Superior temporal gyrus (tissue), 1 donor: ENCODE measurements around the gene DLGAP1.

Experiments used
- DNase-seq: peaks from one replicate; pipeline ENCODE4 v3.0.0-alpha.2; 2016; ENCODE audit errors: extremely low spot score

The DLGAP1 gene

GRCh38 chr18:3819961-3820360 lies 635.1 kb downstream of the DLGAP1 start:
- DNase-seq: no peak

GRCh38 chr18:3816610-3817363 lies 638.3 kb downstream of the DLGAP1 start:
- no peak for DNase-seq

- no peak for DNase-seq
Measured at GRCh38 chr18:3815991-3816390, 639.1 kb downstream of the DLGAP1 start.

GRCh38 chr18:3814816-3815215 lies 640.3 kb downstream of the DLGAP1 start:
- no peak for DNase-seq

GRCh38 chr18:3810296-3810695 lies 644.8 kb downstream of the DLGAP1 start:
- peak; percentile 69 for DNase-seq

- no peak for DNase-seq
Measured at GRCh38 chr18:3808985-3809780, 645.9 kb downstream of the DLGAP1 start.

- no peak for DNase-seq
Measured at GRCh38 chr18:3806656-3807055, 648.5 kb downstream of the DLGAP1 start.

GRCh38 chr18:3804336-3804735 lies 650.8 kb downstream of the DLGAP1 start:
- DNase-seq: no peak

- peak; percentile 66 for DNase-seq
Measured at GRCh38 chr18:3803350-3803749, 651.8 kb downstream of the DLGAP1 start.

GRCh38 chr18:3799515-3799914 lies 655.6 kb downstream of the DLGAP1 start:
- DNase-seq: no peak

GRCh38 chr18:3798032-3798431 lies 657.1 kb downstream of the DLGAP1 start:
- DNase-seq: no peak

GRCh38 chr18:3796434-3796833 lies 658.7 kb downstream of the DLGAP1 start:
- no peak for DNase-seq

GRCh38 chr18:3794537-3795348 lies 660.4 kb downstream of the DLGAP1 start:
- no peak for DNase-seq

GRCh38 chr18:3793545-3793944 lies 661.6 kb downstream of the DLGAP1 start:
- DNase-seq: no peak

- no peak for DNase-seq
Measured at GRCh38 chr18:3793111-3793510, 662.0 kb downstream of the DLGAP1 start.

GRCh38 chr18:3792711-3793110 lies 662.4 kb downstream of the DLGAP1 start:
- no peak for DNase-seq

- DNase-seq: no peak
Measured at GRCh38 chr18:3791238-3791637, 663.9 kb downstream of the DLGAP1 start.

- DNase-seq: no peak
Measured at GRCh38 chr18:3790703-3791102, 664.4 kb downstream of the DLGAP1 start.

- DNase-seq: no peak
Measured at GRCh38 chr18:3789525-3789924, 665.6 kb downstream of the DLGAP1 start.

GRCh38 chr18:3784949-3785348 lies 670.2 kb downstream of the DLGAP1 start:
- no peak for DNase-seq

- DNase-seq: no peak
Measured at GRCh38 chr18:3782901-3783300, 672.2 kb downstream of the DLGAP1 start.

- no peak for DNase-seq
Measured at GRCh38 chr18:3777719-3778118, 677.4 kb downstream of the DLGAP1 start.
